Measurements from ENCODE around the gene SIPA1L2. TPM values are rescaled to one million over a fixed set of nuclear protein-coding genes. Genes with fewer than 3 reads are reported as not detected.

The SIPA1L2 gene
- total RNA-seq, 2 experiments from 2014 or later: 6.2 to 13.5 TPM

GRCh38 chr1:232662910-232663309 is 33.0 kb upstream of the SIPA1L2 start:
- no TSS peak for BruUV-seq (replicated peaks)
- Histone ChIP-seq H3K27ac (ENCODE audit: low read depth, low read length, poor library complexity, severe bottlenecking) (no peak overlapping the region), H2AFZ (ENCODE audit: low read length) (no peak overlapping the region), H3K9me2 (ENCODE audit: insufficient read depth, low read length) (no peaks in the 10 kb centered on the region), H3K9me3 (ENCODE audit: low read length) (no peaks in the 10 kb centered on the region), H3K36me3 (ENCODE audit: insufficient read depth, low read length) (no peaks in the 10 kb centered on the region), H3K79me2 (ENCODE audit: insufficient read depth, low read depth, low read length) (no peaks in the 10 kb centered on the region), H4K20me1 (ENCODE audit: insufficient read depth, low read length) (no peaks in the 10 kb centered on the region), H3K4me2 (ENCODE audit: low read length) (no peak overlapping the region), H3K4me3 (ENCODE audit: low read depth, low read length, poor library complexity, severe bottlenecking) (no peak overlapping the region), H3K4me1 (ENCODE audit: insufficient read depth, low read length, poor library complexity, severe bottlenecking) (peaks cover 10% of the 10 kb centered on the region)
- CTCF ChIA-PET (ENCODE audit: unreplicated experiment): no interaction called here
- intact Hi-C loops (cut with micrococcal nuclease; ENCODE audit: unreplicated experiment): no loop called here
- TF ChIP-seq CTCF (conservative IDR thresholded peaks at IDR 0.05; ENCODE audit: low read length) (no peak), EZH2phosphoT487 (IDR thresholded peaks at IDR 0.05; ENCODE audit: borderline replicate concordance, low read depth, low read length) (no peak)
- POLR2A ChIA-PET: interaction anchor here (0.6 to 1.1 kb wide), 3 partner anchors 52 to 252 kb away, joined by 3 read pairs; no protein-coding TSS in a partner anchor
- DNase-seq (ENCODE audit: low spot score): no peak

- no peak overlapping the region for H2AFZ ChIP-seq (ENCODE audit: low read length)
- no peak for TF ChIP-seq EZH2phosphoT487 (IDR thresholded peaks at IDR 0.05; ENCODE audit: borderline replicate concordance, low read depth, low read length)
- H4K20me1 ChIP-seq (ENCODE audit: insufficient read depth, low read length): no peaks in the 10 kb centered on the region
- H3K27ac ChIP-seq (ENCODE audit: low read depth, low read length, poor library complexity, severe bottlenecking): no peak overlapping the region
- no peaks in the 10 kb centered on the region for H3K36me3 ChIP-seq (ENCODE audit: insufficient read depth, low read length)
- H3K9me2 ChIP-seq (ENCODE audit: insufficient read depth, low read length): no peaks in the 10 kb centered on the region
- no peak overlapping the region for H3K4me3 ChIP-seq (ENCODE audit: low read depth, low read length, poor library complexity, severe bottlenecking)
- CTCF ChIA-PET (ENCODE audit: unreplicated experiment): no interaction called here
- intact Hi-C loops (cut with micrococcal nuclease; ENCODE audit: unreplicated experiment): no loop called here
- H3K9me3 ChIP-seq (ENCODE audit: low read length): no peaks in the 10 kb centered on the region
- no TSS peak for BruUV-seq (replicated peaks)
- POLR2A ChIA-PET: interaction anchor here (0.6 to 2.6 kb wide), 3 partner anchors 9 to 1516 kb away, joined by 4 to 9 read pairs (median 9); no protein-coding TSS in a partner anchor
- no peaks in the 10 kb centered on the region for H3K79me2 ChIP-seq (ENCODE audit: insufficient read depth, low read depth, low read length)
- no peaks in the 10 kb centered on the region for H3K4me1 ChIP-seq (ENCODE audit: insufficient read depth, low read length, poor library complexity, severe bottlenecking)
- DNase-seq (ENCODE audit: low spot score): no peak
- H3K4me2 ChIP-seq (ENCODE audit: low read length): no peak overlapping the region
Observed at GRCh38 chr1:232658386-232658785, 28.5 kb upstream of the SIPA1L2 start.

GRCh38 chr1:232657426-232658005 is 27.6 kb upstream of the SIPA1L2 start:
- BruUV-seq (replicated peaks): no TSS peak
- Histone ChIP-seq H3K79me2 (ENCODE audit: insufficient read depth, low read depth, low read length) (no peaks in the 10 kb centered on the region), H3K4me1 (ENCODE audit: insufficient read depth, low read length, poor library complexity, severe bottlenecking) (no peaks in the 10 kb centered on the region), H3K9me2 (ENCODE audit: insufficient read depth, low read length) (no peaks in the 10 kb centered on the region), H3K9me3 (ENCODE audit: low read length) (no peaks in the 10 kb centered on the region), H3K4me2 (ENCODE audit: low read length) (no peak overlapping the region), H3K27ac (ENCODE audit: low read depth, low read length, poor library complexity, severe bottlenecking) (no peak overlapping the region), H4K20me1 (ENCODE audit: insufficient read depth, low read length) (no peaks in the 10 kb centered on the region), H3K4me3 (ENCODE audit: low read depth, low read length, poor library complexity, severe bottlenecking) (no peak overlapping the region), H2AFZ (ENCODE audit: low read length) (no peak overlapping the region), H3K36me3 (ENCODE audit: insufficient read depth, low read length) (no peaks in the 10 kb centered on the region)
- ChIA-PET POLR2A (interaction anchor here (0.6 to 2.6 kb wide), 3 partner anchors 10 to 105 kb away, joined by 3 to 9 read pairs (median 9); no protein-coding TSS in a partner anchor), CTCF (ENCODE audit: unreplicated experiment) (no interaction called here)
- TF ChIP-seq EZH2phosphoT487 (IDR thresholded peaks at IDR 0.05; ENCODE audit: borderline replicate concordance, low read depth, low read length) (no peak), CTCF (conservative IDR thresholded peaks at IDR 0.05; ENCODE audit: low read length) (no peak)
- DNase-seq (ENCODE audit: low spot score): no peak
- intact Hi-C loops (cut with micrococcal nuclease; ENCODE audit: unreplicated experiment): no loop called here

All from OCI-LY7 (cell line).